ENCODE results near the gene ACTL10.

- TF ChIP-seq GATA3 (IDR thresholded peaks at IDR 0.05; ENCODE audit: low read depth, low read length) (no peak), GATA2 (IDR thresholded peaks at IDR 0.05; ENCODE audit: low read depth, low read length) (no peak)
These were observed 22.2 kb downstream of the ACTL10 start for GRCh38 chr20:33688938-33689424.

Measured in SH-SY5Y (cell line).